ENCODE results near the gene FPGT. TPM values are rescaled to one million over a fixed set of nuclear protein-coding genes. Genes with fewer than 3 reads are reported as not detected.

Gene FPGT
- total and polyA plus RNA-seq, 9 of the 15 experiments (the other 6 are each of a cell fraction or from before 2014, with no cell fraction given): 11.6 to 24.3 (median 22.5) TPM

- TF ChIP-seq HBP1 (CRISPR knock-in tag; IDR thresholded peaks at IDR 0.05) (no peak), ETV5 (CRISPR knock-in tag; IDR thresholded peaks at IDR 0.05; ENCODE audit: low read depth) (peak; percentile 84), SETDB1 (IDR thresholded peaks at IDR 0.05; ENCODE audit: low read length) (peak; percentile 51), ATF4 (CRISPR knock-in tag; IDR thresholded peaks at IDR 0.05) (no peak), SP1 (CRISPR knock-in tag; IDR thresholded peaks at IDR 0.05) (peak; percentile 63), SMAD3 (CRISPR knock-in tag; conservative IDR thresholded peaks at IDR 0.05) (no peak), YY1 (IDR thresholded peaks at IDR 0.05; ENCODE audit: borderline replicate concordance in 1 of 3, control insufficient read depth in 1 of 3, extremely low read depth in 1 of 3, insufficient read depth in 3 of 3, insufficient read length in 1 of 3, insufficient replicate concordance in 2 of 3, low read depth in 1 of 3, low read length in 2 of 3) (peak; percentile 31 to 74 (median 72)), ZNF668 (CRISPR knock-in tag; IDR thresholded peaks at IDR 0.05) (no peak), ARID1B (IDR thresholded peaks at IDR 0.05) (0 out of 2 replicates have a peak, but pooled peaks have one; percentile 5), U2AF1 (optimal IDR thresholded peaks at IDR 0.05; ENCODE audit: low read depth, low read length) (no peak), ZNF436 (CRISPR knock-in tag; IDR thresholded peaks at IDR 0.05) (no peak), MCM5 (IDR thresholded peaks at IDR 0.05; ENCODE audit: low read depth) (no peak), MYC (IDR thresholded peaks at IDR 0.05; ENCODE audit: low read depth, low read length) (peak; percentile 50; the same call in 1 of the 2 replicates), MYC (CRISPR knock-in tag; IDR thresholded peaks at IDR 0.05; ENCODE audit: borderline replicate concordance, low read depth) (no peak), EHMT2 (IDR thresholded peaks at IDR 0.05) (no peak)
- TF ChIP-seq, protein P1, sequence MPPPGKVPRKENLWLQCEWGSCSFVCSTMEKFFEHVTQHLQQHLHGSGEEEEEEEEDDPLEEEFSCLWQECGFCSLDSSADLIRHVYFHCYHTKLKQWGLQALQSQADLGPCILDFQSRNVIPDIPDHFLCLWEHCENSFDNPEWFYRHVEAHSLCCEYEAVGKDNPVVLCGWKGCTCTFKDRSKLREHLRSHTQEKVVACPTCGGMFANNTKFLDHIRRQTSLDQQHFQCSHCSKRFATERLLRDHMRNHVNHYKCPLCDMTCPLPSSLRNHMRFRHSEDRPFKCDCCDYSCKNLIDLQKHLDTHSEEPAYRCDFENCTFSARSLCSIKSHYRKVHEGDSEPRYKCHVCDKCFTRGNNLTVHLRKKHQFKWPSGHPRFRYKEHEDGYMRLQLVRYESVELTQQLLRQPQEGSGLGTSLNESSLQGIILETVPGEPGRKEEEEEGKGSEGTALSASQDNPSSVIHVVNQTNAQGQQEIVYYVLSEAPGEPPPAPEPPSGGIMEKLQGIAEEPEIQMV (tag; conservative IDR thresholded peaks at IDR 0.05; ENCODE audit: low read depth): no peak
- TF ChIP-seq, protein P2, sequence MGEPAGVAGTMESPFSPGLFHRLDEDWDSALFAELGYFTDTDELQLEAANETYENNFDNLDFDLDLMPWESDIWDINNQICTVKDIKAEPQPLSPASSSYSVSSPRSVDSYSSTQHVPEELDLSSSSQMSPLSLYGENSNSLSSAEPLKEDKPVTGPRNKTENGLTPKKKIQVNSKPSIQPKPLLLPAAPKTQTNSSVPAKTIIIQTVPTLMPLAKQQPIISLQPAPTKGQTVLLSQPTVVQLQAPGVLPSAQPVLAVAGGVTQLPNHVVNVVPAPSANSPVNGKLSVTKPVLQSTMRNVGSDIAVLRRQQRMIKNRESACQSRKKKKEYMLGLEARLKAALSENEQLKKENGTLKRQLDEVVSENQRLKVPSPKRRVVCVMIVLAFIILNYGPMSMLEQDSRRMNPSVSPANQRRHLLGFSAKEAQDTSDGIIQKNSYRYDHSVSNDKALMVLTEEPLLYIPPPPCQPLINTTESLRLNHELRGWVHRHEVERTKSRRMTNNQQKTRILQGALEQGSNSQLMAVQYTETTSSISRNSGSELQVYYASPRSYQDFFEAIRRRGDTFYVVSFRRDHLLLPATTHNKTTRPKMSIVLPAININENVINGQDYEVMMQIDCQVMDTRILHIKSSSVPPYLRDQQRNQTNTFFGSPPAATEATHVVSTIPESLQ (CRISPR knock-in tag; IDR thresholded peaks at IDR 0.05): no peak
- TF ChIP-seq, protein P3, sequence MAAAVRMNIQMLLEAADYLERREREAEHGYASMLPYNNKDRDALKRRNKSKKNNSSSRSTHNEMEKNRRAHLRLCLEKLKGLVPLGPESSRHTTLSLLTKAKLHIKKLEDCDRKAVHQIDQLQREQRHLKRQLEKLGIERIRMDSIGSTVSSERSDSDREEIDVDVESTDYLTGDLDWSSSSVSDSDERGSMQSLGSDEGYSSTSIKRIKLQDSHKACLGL (CRISPR knock-in tag; IDR thresholded peaks at IDR 0.05; ENCODE audit: borderline replicate concordance, poor library complexity, severe bottlenecking): no peak
These were observed at the start of gene FPGT, which contains the start of gene LRRIQ3 (continued) for GRCh38 chr1:74197657-74198552.

All from K562 (cell line).